Adrenal gland (tissue), 12 donors: ENCODE data around the gene PTPRC. TPM values are rescaled to one million over a fixed set of nuclear protein-coding genes. Genes with fewer than 3 reads are reported as not detected.

Source experiments
- DNase-seq, 7 donors: peaks; one replicate each; pipeline ENCODE4 v3.0.0-alpha.2; 2019 to 2020
- H3K27ac ChIP-seq, 5 donors: fragments of 200-600 bp; sonication (generic) in 4 of 5; 1 replicate in 3 of 5; 2 replicates in 2 of 5; pipeline versions ENCODE4 v1.5.1 to v1.8.0; 2016 to 2020; ENCODE audit warnings: mild to moderate bottlenecking in 1 of 5
- H3K27me3 ChIP-seq: fragments of 200-600 bp; 2 replicates; pipeline ENCODE4 v1.8.0; 2021
- H3K36me3 ChIP-seq, 2 donors: fragments of 200-600 bp; replicated peaks in 1 of 2; 1 replicate in 1 of 2; 2 replicates in 1 of 2; pipeline versions ENCODE4 v1.5.1 to v1.8.0; 2018 to 2022
- H3K4me1 ChIP-seq, 2 donors: fragments of 200-600 bp; replicated peaks in 1 of 2; 1 replicate in 1 of 2; 2 replicates in 1 of 2; pipeline versions ENCODE4 v1.5.1 to v1.8.0; 2018 to 2021
- H3K4me3 ChIP-seq, 4 donors: fragments of 200-600 bp; sonication (generic) in 3 of 4; one replicate each; pipeline ENCODE4 v1.5.1; 2016 to 2018
- H3K9me3 ChIP-seq, 3 donors: fragments of 200-600 bp; sonication (generic) in 1 of 3; replicated peaks in 1 of 3; 1 replicate in 2 of 3; 2 replicates in 1 of 3; pipeline versions ENCODE4 v1.5.1 to v1.8.0; 2016 to 2021
- POLR2A ChIP-seq, 2 donors: fragments of 450-650 bp; IDR thresholded peaks; one replicate each; pipeline ENCODE4 v1.6.1; 2017; ENCODE audit warnings: antibody characterized with exemption in 2 of 2, mild to moderate bottlenecking in 2 of 2, moderate library complexity in 1 of 2
- WGBS, 4 donors: extraction: QIAGEN DNeasy Blood & Tissue Kit in 2 of 4; methylation state at CpG; one replicate each; pipeline versions ENCODE4 v1.1.5 to v1.1.7; 2013 to 2017; 5-methylcytosine and 5-hydroxymethylcytosine counted together
- intact Hi-C, 2 donors: fragments of 100-400 bp; cut with DNase I; formaldehyde crosslinking; loops; one replicate each; pipeline versions ENCODE4 v1.14.1 to v1.15.0; 2022 to 2023
- polyA plus RNA-seq, 3 donors: library from polyadenylated mRNA; stranded (reverse); fragments of 200-250 nt in 2 of 3; fragments of 350-450 nt in 1 of 3; fragmentation: Illumina TruSeq in 1 of 3; extraction: RNeasy Lipid Tissue Mini Kit (QIAGEN cat#74804) in 1 of 3; gene quantifications; one replicate each; pipeline ENCODE4 v1.2.3, GENCODE V29; 2013 to 2014
- total RNA-seq, 9 donors: library from RNA; depleted of rRNA in 4 of 9; stranded (reverse); fragments of >200 nt in 4 of 9; fragments of 120-200 nt in 1 of 9; fragmentation: NEBNext Ultra II Directional in 1 of 9; extraction: Animal tissue kit (Norgen Biotek cat#: 25700) in 1 of 9; gene quantifications; one replicate each; pipeline versions ENCODE4 v1.1.0 to v1.2.4, GENCODE V29; 2013 to 2023
- TF ChIP-seq, protein P1 (sequence below), 6 experiments: fragments of 450-650 bp in 4 of 6; fragments of 200-600 bp in 2 of 6; sonication (generic) in 1 of 6; IDR thresholded peaks; 1 replicate in 5 of 6; 2 replicates in 1 of 6; pipeline versions ENCODE4 v1.5.1 to v1.8.0; 2016 to 2021; ENCODE audit warnings: antibody characterized with exemption in 6 of 6, mild to moderate bottlenecking in 2 of 6, moderate library complexity in 1 of 6
- donor health status: healthy with polysubstance abuse.
- donor health status: Bipolar disorder and iron deficiency.
- donor health status: DM: yes; HTN: yes; CAD: no.
- donor health status: DM: no; HTN: no; CAD: no.
- donor health status: DM: no; HTN: no; CAD: no.
- donor health status: DM: yes; HTN: yes; CAD: no.

The PTPRC gene
- total and polyA plus RNA-seq, 12 donors, result 2.5 to 33.0 (median 15.2) TPM

- no peak for TF ChIP-seq POLR2A (IDR thresholded peaks at IDR 0.05)
- TF ChIP-seq, protein P1, sequence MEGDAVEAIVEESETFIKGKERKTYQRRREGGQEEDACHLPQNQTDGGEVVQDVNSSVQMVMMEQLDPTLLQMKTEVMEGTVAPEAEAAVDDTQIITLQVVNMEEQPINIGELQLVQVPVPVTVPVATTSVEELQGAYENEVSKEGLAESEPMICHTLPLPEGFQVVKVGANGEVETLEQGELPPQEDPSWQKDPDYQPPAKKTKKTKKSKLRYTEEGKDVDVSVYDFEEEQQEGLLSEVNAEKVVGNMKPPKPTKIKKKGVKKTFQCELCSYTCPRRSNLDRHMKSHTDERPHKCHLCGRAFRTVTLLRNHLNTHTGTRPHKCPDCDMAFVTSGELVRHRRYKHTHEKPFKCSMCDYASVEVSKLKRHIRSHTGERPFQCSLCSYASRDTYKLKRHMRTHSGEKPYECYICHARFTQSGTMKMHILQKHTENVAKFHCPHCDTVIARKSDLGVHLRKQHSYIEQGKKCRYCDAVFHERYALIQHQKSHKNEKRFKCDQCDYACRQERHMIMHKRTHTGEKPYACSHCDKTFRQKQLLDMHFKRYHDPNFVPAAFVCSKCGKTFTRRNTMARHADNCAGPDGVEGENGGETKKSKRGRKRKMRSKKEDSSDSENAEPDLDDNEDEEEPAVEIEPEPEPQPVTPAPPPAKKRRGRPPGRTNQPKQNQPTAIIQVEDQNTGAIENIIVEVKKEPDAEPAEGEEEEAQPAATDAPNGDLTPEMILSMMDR (IDR thresholded peaks at IDR 0.05), result no peak
- Histone ChIP-seq H3K4me3 (no peak overlapping the region), H3K36me3 (no peaks in the 10 kb centered on the region), H3K27ac (no peak overlapping the region), H3K27me3 (no peaks in the 10 kb centered on the region), H3K4me1 (peaks cover 0 to 6% of the 10 kb centered on the region in 2 donors), H3K9me3 (no peaks in the 10 kb centered on the region)
- WGBS, 4 donors, result 63 to 83% (median 78%) methylated on average over 1 of the region's 1 CpG
- intact Hi-C loops, result no loop called here
- no peak for DNase-seq
These were observed 134.2 kb downstream of the PTPRC start for GRCh38 chr1:198773030-198773429.

- intact Hi-C loops, result no loop called here
- 84 to 94% (median 88%) methylated on average over 3 of the region's 3 CpGs for WGBS, 4 donors
- TF ChIP-seq, protein P1 (IDR thresholded peaks at IDR 0.05), result no peak
- no peak for TF ChIP-seq POLR2A (IDR thresholded peaks at IDR 0.05)
These were observed 134.7 kb downstream of the PTPRC start for GRCh38 chr1:198773523-198773922.

GRCh38 chr1:198774421-198774820, 135.6 kb downstream of the PTPRC start:
- H3K27ac ChIP-seq, result no peak overlapping the region
- H3K4me1 ChIP-seq, result peaks cover 0 to 6% of the 10 kb centered on the region in 2 donors
- no peaks in the 10 kb centered on the region for H3K36me3 ChIP-seq
- H3K9me3 ChIP-seq, result no peaks in the 10 kb centered on the region
- no peaks in the 10 kb centered on the region for H3K27me3 ChIP-seq
- intact Hi-C loops, result no loop called here
- H3K4me3 ChIP-seq, result no peak overlapping the region
- DNase-seq, result no peak
- 83 to 93% (median 87%) methylated on average over 2 of the region's 2 CpGs for WGBS, 4 donors
- TF ChIP-seq, protein P1 (IDR thresholded peaks at IDR 0.05), result no peak
- TF ChIP-seq POLR2A (IDR thresholded peaks at IDR 0.05), result no peak

More at GRCh38 chr1:198773523-198773922, 134.7 kb downstream of the PTPRC start:
- Histone ChIP-seq H3K9me3 (no peaks in the 10 kb centered on the region), H3K27me3 (no peaks in the 10 kb centered on the region), H3K4me3 (no peak overlapping the region), H3K4me1 (peaks cover 0 to 6% of the 10 kb centered on the region in 2 donors), H3K27ac (no peak overlapping the region), H3K36me3 (no peaks in the 10 kb centered on the region)
- no peak for DNase-seq

DNA sequence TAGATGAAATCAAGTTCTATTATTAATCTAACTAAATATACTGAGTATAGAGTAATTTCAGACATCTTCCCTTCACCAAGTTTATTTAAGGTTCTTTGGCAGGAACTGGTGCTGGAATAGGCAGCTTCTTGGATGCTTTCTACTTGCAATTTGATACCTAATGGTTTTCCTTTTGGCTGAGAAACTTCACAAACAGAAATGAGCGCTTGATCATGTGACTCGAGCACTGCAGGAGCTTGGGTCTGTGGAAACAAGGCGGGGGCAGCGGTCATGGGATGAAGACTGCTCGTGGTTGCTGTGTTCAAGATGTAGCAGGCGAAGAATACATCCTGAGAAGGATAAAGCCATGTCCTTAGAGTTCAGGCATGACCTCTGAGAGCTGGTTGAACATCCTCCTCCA, 136.8 kb downstream of the PTPRC start:
- Histone ChIP-seq H3K27ac (peak overlapping the region in 3 of 5 donors; percentile 17 to 84 (median 55)), H3K4me1 (peaks cover 0 to 6% of the 10 kb centered on the region in 2 donors), H3K9me3 (no peaks in the 10 kb centered on the region), H3K36me3 (no peaks in the 10 kb centered on the region), H3K27me3 (no peaks in the 10 kb centered on the region), H3K4me3 (no peak overlapping the region)
- 84 to 90% (median 87%) methylated on average over 6 of the region's 6 CpGs for WGBS, 4 donors
- DNase-seq, result peak in 1 of 7 donors; percentile 9
- intact Hi-C loops, result no loop called here
- no peak for TF ChIP-seq POLR2A (IDR thresholded peaks at IDR 0.05)
- TF ChIP-seq, protein P1 (IDR thresholded peaks at IDR 0.05), result no peak
